HG03108 (cell line): ENCODE results near the gene KIF26B.
"Not testable (repeated sequence)": the region's sequence is repeated elsewhere in the genome, so short reads cannot be mapped to it uniquely, and the experiment has no call there.

Experiments used
- ATAC-seq: cut with Tn5 transposase; IDR thresholded peaks from one replicate; pipeline ENCODE4 v1.9.1; 2021; ENCODE audit warnings: moderate library complexity; ENCODE audit not compliant: unreplicated experiment

KIF26B gene

GRCh38 chr1:245345191-245345884 lies 190.6 kb downstream of the KIF26B start:
- ATAC-seq = no peak

GRCh38 chr1:245348626-245349025 lies 193.8 kb downstream of the KIF26B start:
- ATAC-seq = no peak

DNA sequence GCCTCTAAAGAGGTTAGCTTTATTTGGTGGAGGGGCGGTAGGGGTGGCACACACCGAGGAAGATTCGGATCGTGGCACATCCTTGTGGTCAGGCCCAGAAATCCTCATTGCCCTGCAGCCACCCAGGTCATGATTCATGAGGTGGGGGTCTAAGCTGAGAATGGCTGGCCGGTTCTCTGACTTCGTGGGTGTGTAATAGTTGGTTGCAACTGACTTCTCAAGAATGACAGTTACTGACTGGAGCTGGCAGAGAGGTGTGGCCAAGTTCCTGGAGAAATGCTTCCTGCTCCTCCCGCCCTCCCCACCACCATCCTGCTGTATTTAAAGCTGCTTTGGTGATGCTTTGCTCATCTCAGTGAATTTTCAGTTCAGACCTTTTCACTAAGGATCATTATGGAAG lies 198.6 kb downstream of the KIF26B start:
- ATAC-seq = no peak

DNA sequence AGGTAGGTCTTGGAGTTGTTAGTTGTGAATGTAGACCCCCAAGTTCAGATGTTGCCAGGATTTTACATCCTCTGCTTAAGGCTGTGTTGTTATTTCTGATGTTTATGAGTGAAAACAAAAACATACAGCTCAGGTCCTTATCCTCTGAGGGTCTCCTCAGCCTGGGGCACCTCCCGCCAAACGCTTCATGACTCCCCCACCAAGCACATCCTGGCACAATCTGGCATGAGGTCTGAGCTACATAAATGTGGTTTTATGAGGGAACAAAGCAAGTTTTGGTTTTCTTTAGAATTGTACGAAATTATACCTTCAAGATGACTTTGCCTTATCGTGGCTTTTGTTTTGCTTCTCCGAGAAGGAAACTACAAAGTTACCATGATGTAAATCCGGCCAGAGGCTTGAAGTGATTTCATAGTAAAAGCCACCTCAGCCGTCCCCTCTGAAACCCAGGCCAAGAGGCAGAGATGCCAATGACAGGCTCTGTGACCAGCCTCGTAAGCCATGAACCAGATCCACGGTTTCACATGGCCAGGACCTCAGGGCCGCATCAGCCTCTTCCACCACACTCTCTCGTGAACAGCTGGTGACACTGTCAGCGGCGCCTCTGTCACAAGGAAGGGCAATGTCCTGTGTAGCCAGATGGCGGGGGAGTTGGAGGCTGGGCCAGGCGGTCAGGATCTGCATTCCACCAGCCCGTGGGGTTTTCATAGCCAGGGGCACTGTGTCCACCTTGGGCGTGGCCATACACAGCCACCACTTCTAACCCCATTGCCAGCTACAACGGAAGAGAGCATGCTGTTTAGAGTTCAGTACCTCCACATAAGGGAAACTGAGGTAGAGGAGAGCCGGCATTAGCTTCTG lies 199.4 kb downstream of the KIF26B start:
- no peak for ATAC-seq

DNA sequence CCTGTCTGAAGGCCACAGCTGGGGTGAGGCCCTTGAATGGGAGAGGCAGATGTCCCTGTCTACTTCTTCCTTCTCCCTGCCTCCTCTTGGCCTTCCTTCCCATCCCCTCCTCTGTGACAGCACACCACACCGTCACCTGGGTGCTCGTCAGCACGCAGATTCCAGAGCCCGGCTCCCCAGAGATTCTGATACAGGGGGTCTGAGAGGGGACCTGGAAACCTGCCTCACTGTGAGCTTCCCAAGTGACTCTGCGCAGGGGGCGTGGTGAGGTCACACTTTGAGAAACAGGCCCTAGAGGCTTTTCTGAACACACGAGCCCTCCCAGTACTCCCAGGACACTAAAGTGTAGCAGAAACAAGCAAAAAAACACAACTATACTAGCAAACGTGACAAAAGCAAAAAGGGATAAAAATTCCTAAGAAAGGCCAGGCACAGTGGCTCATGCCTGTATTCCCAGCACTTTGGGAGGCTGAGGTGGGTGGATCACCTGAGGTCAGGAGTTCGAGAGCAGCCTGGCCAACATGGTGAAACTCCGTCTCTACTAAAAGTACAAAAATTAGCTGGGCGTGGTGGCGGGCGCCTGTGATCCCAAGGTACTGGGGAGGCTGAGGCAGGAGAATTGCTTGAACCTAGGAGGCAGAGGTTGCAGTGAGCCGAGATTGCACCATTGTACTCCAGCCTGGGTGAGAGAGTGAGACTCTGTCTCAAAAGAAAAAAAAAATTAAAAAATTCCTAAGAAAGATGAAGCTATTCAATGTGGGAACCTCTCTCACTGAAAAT lies 201.3 kb downstream of the KIF26B start:
- not testable (repeated sequence) for ATAC-seq

DNA sequence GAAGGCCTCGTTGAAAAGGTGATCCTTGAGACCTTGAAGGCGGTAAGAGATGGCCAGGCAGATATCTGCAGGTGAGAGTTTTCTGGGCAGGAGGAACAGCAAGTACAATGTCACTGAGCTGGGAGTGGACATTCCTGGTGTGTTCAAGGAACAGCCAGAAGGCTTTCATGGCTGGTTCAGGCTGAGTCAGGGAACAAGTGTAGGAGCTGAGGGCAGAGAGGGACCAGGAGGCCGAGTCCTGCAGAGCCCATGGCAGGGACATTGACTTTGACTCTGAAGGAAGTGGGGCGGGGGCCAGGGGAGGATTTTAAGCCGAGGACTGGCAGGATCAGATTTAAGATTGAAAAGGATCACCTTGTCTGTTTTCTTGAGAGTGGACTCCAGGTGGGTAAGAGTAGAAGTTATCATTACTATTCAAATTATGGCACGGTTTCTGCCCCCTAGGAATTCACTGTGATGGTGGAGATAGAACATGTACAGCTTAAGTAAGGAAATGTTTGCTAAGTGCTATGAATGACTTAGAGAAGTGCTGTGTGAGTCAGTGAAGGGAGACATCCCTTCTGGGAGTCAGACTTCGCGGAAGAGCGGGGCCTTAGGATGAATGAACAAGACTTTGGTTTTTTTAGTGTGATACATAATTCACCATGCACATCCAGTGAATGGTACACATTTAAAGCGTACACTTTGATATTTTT lies 202.3 kb downstream of the KIF26B start:
- ATAC-seq = no peak

DNA sequence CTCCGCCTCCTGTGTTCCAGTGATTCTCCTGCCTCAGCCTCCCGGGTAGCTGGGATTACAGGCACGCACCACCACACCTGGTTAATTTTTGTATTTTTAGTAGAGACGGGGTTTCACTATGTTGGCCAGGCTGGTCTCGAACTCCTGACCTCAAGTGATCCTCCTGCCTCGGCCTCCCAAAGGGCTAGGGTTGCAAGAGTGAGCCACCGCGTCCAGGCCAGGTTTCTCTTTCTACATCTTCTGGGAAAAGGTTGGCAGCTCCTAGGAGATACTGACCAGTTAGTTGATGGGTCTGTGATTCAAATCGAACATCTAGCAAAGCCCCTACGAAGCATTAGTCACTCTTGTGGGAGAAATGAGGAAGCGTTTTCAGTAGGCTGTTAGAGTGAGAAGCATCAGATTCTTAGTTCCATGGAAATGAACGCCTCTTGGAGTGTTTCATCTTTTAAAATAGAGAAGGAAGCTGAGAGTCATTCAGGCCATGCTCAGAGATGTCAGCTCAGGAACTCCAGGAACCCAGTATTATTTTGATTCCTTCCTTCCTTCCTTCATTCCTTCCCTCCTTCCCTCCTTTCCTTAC lies 204.4 kb downstream of the KIF26B start:
- not testable (repeated sequence) for ATAC-seq

DNA sequence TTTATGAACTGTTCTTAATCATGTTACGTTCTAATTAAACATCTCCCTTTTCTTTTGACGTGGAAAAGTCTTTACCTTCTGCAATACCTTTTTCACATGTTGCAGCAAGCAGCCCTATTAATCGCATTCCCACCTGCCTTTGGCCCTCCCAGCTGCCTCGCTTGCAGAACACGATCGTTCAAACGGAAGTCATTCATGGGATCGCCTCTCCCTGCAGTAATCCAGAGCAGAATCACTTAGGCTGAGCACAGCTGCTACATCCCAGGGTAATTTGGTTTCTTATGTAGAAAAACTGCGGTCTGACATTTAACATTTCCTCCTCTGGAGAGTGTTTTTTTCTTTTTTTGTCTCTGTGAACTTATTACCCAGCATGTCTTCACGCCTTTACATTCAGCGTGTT lies 206.3 kb downstream of the KIF26B start:
- ATAC-seq = no peak

GRCh38 chr1:245361951-245362350 lies 207.2 kb downstream of the KIF26B start:
- ATAC-seq = no peak

- no peak for ATAC-seq
These were observed 208.8 kb downstream of the KIF26B start for GRCh38 chr1:245363461-245364200.

- ATAC-seq = no peak
These were observed 210.6 kb downstream of the KIF26B start for GRCh38 chr1:245365095-245366020.

DNA sequence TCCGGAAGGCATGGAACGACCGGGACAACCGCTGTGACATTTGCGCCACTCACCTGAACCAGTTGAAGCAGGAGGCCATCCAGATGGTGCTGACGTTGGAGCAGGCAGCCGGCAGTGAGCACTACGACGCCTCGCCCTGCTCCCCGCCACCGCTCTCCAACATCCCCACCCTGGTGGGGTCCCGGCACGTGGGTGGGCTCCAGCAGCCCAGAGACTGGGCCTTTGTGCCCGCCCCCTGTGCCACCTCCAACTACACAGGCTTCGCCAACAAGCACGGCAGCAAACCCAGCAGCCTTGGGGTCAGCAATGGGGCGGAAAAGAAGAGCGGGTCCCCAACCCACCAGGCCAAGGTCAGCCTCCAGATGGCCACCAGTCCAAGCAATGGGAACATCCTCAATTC lies 212.1 kb downstream of the KIF26B start:
- ATAC-seq = no peak

- no peak for ATAC-seq
These were observed 215.5 kb downstream of the KIF26B start for GRCh38 chr1:245370175-245370825.

- ATAC-seq = no peak
These were observed 216.3 kb downstream of the KIF26B start for GRCh38 chr1:245370905-245371581.

DNA sequence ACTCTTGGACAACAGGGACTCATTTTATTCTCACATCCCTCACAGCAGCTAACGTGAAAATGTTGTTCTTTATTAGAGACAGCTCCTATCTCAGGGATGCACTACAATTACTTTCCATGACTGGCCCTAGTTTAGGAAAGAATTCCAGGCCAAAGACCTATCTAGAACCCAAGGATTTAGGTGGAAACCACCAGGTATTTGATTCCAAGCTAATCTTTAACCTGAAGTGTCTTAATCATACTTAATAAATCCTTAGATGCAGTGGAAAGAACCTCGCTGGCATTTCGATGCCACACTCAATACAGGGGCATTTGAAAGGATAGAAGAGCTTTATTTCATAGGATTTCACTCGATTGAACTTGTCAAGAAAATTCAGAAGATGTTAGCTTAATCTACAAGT lies 218.3 kb downstream of the KIF26B start:
- no peak for ATAC-seq

DNA sequence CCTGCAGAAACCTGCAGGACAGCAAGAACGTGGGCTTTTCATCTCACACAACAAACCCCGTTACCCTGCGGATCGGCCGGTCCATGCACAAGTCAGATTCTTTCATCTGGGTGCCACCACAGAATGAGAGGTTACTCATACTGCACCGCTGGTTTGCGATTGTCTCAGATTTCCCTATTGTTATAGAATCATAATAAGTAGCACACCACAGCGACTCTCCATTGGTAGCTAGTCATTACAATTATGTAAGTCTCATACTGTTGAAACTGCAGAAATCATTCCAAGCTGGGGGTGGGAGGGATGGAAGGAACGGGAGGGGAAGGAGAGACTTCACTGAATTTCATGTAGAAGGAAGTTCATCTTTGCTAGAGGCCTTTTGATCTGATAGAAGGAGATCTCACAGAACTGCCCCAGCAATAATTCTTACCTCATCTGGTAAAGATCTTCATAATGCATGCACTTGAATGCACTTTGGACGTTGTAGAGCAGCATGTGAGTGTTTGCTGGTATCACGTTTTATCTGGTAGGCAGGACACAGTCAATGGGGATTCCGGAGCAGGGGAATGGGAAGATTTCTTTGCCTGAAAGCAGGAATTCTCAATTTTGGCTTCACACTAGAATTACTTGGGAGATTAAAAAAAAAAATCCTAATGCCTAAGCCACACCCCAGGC lies 221.1 kb downstream of the KIF26B start:
- ATAC-seq = no peak

DNA sequence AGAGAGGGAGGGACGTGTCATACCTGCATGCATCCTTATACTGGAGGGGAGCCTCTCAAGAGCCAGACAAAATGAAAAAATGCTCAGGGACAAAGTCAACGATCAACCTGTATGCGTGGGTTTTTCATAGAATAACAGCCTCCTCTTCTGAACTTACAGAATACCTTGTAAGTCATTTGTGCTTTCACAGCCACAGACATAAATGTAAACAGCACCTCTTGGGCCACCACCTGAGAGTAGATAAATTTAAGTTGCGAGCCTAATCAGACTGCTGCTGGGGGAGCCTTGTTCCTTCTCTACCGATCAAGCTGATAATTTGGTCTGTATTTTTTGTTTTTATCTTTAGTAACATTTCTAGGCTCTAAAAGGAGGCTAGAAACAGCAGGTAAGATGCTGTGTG lies 223.1 kb downstream of the KIF26B start:
- no peak for ATAC-seq
